ENCODE measurements around the gene RUFY3. TPM values are rescaled to one million over a fixed set of nuclear protein-coding genes. Genes with fewer than 3 reads are reported as not detected.

RUFY3 gene
- total RNA-seq, 1 experiment from 2014 or later: 32.9 TPM

DNA sequence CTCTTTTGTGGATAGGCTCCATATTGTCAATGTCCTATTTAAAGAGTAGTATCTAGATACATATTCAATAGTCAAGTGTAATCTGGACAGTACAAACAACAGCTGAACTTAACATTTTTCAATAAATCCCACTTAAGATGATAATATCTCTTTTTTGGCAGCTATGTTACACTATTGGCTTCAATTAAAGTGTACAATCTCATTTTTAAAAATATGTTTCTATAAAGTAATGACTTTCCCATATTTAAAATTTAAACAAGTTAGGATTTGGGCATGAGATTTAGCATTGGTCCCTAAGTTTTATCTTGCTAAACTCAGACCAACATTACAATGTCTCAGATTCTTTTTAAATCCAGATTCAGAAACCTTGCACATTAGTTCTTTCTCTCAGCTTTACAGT lies 47.6 kb upstream of the RUFY3 start:
- H3K27ac ChIP-seq (ENCODE audit: low read depth, low read length): no peak overlapping the region
- intact Hi-C loops (cut with micrococcal nuclease): no loop called here

More for the DNA sequence above, 47.6 kb upstream of the RUFY3 start:
- BruUV-seq (replicated peaks): no TSS peak
- ATAC-seq (no peak), DNase-seq (ENCODE audit: low read depth, low spot score) (no peak)
- Histone ChIP-seq H2AFZ (ENCODE audit: low read depth, low read length, poor library complexity, severe bottlenecking) (no peak overlapping the region), H3K36me3 (ENCODE audit: control insufficient read depth in 1 of 2, insufficient read depth in 2 of 2, low read length in 2 of 2) (no peaks in the 10 kb centered on the region), H3K9ac (ENCODE audit: low read length) (no peak overlapping the region), H3K27me3 (ENCODE audit: insufficient read depth, low read length) (no peaks in the 10 kb centered on the region), H3K4me1 (ENCODE audit: control insufficient read depth in 1 of 2, insufficient read depth in 2 of 2, low read length in 2 of 2) (peaks cover 0 to 11% of the 10 kb centered on the region in 2 experiments; a peak in 2 of 4 replicates), H3K4me3 (replicated peaks in 1 of 2; ENCODE audit: low read depth in 1 of 2, low read length in 2 of 2) (no peak overlapping the region), H3K4me2 (ENCODE audit: low read length) (no peak overlapping the region), H4K20me1 (ENCODE audit: insufficient read depth) (no peaks in the 10 kb centered on the region), H3K9me3 (ENCODE audit: control insufficient read depth in 1 of 2, insufficient read depth in 1 of 2, low read depth in 1 of 2, low read length in 2 of 2) (no peaks in the 10 kb centered on the region), H3K9me2 (ENCODE audit: insufficient read depth) (no peaks in the 10 kb centered on the region), H3K79me2 (ENCODE audit: insufficient read depth, low read length) (no peaks in the 10 kb centered on the region)
- ChIA-PET CTCF (no interaction called here), RAD21 (ENCODE audit: low non-redundant PET in 1 of 2, low total read pairs in 2 of 2, uncharacterized antibody in 2 of 2, unreplicated experiment in 2 of 2) (no interaction called here), POLR2A (no interaction called here)
- TF ChIP-seq EZH2 (IDR thresholded peaks at IDR 0.05): no peak
- no peak for TF ChIP-seq TCF7L2 (IDR thresholded peaks at IDR 0.05; ENCODE audit: borderline replicate concordance, extremely low read depth, insufficient read depth, insufficient read length)
- no peak for TF ChIP-seq CEBPB (IDR thresholded peaks at IDR 0.05; ENCODE audit: low read depth)
- TF ChIP-seq EZH2phosphoT487 (IDR thresholded peaks at IDR 0.05; ENCODE audit: borderline replicate concordance): no peak
- no peak for TF ChIP-seq ZFX (IDR thresholded peaks at IDR 0.05)
- TF ChIP-seq POLR2AphosphoS5 (IDR thresholded peaks at IDR 0.05; ENCODE audit: low read depth, low read length): no peak
- TF ChIP-seq, protein P1, sequence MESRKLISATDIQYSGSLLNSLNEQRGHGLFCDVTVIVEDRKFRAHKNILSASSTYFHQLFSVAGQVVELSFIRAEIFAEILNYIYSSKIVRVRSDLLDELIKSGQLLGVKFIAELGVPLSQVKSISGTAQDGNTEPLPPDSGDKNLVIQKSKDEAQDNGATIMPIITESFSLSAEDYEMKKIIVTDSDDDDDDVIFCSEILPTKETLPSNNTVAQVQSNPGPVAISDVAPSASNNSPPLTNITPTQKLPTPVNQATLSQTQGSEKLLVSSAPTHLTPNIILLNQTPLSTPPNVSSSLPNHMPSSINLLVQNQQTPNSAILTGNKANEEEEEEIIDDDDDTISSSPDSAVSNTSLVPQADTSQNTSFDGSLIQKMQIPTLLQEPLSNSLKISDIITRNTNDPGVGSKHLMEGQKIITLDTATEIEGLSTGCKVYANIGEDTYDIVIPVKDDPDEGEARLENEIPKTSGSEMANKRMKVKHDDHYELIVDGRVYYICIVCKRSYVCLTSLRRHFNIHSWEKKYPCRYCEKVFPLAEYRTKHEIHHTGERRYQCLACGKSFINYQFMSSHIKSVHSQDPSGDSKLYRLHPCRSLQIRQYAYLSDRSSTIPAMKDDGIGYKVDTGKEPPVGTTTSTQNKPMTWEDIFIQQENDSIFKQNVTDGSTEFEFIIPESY (IDR thresholded peaks at IDR 0.05; ENCODE audit: extremely low read depth, insufficient replicate concordance, low read length): no peak
- TF ChIP-seq SRF (IDR thresholded peaks at IDR 0.05; ENCODE audit: low read depth): no peak
- TF ChIP-seq, protein P2, sequence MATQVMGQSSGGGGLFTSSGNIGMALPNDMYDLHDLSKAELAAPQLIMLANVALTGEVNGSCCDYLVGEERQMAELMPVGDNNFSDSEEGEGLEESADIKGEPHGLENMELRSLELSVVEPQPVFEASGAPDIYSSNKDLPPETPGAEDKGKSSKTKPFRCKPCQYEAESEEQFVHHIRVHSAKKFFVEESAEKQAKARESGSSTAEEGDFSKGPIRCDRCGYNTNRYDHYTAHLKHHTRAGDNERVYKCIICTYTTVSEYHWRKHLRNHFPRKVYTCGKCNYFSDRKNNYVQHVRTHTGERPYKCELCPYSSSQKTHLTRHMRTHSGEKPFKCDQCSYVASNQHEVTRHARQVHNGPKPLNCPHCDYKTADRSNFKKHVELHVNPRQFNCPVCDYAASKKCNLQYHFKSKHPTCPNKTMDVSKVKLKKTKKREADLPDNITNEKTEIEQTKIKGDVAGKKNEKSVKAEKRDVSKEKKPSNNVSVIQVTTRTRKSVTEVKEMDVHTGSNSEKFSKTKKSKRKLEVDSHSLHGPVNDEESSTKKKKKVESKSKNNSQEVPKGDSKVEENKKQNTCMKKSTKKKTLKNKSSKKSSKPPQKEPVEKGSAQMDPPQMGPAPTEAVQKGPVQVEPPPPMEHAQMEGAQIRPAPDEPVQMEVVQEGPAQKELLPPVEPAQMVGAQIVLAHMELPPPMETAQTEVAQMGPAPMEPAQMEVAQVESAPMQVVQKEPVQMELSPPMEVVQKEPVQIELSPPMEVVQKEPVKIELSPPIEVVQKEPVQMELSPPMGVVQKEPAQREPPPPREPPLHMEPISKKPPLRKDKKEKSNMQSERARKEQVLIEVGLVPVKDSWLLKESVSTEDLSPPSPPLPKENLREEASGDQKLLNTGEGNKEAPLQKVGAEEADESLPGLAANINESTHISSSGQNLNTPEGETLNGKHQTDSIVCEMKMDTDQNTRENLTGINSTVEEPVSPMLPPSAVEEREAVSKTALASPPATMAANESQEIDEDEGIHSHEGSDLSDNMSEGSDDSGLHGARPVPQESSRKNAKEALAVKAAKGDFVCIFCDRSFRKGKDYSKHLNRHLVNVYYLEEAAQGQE (IDR thresholded peaks at IDR 0.05; ENCODE audit: low read depth): no peak
- TF ChIP-seq ZNF274 (IDR thresholded peaks at IDR 0.05; ENCODE audit: low read depth, low read length): no peak
- TF ChIP-seq RAD21 (IDR thresholded peaks at IDR 0.05; ENCODE audit: low read depth): no peak
- TF ChIP-seq SIN3A (IDR thresholded peaks at IDR 0.05; ENCODE audit: low read depth): no peak
- TF ChIP-seq, protein P3, sequence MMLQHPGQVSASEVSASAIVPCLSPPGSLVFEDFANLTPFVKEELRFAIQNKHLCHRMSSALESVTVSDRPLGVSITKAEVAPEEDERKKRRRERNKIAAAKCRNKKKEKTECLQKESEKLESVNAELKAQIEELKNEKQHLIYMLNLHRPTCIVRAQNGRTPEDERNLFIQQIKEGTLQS (IDR thresholded peaks at IDR 0.05): no peak
- TF ChIP-seq, protein P4, sequence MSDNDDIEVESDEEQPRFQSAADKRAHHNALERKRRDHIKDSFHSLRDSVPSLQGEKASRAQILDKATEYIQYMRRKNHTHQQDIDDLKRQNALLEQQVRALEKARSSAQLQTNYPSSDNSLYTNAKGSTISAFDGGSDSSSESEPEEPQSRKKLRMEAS (IDR thresholded peaks at IDR 0.05): no peak
- no peak for TF ChIP-seq EGR1 (IDR thresholded peaks at IDR 0.05; ENCODE audit: low read depth)
- no peak for TF ChIP-seq FOSL1 (IDR thresholded peaks at IDR 0.05; ENCODE audit: low read depth)
- TF ChIP-seq SP1 (IDR thresholded peaks at IDR 0.05; ENCODE audit: low read depth): no peak
- TF ChIP-seq, protein P5, sequence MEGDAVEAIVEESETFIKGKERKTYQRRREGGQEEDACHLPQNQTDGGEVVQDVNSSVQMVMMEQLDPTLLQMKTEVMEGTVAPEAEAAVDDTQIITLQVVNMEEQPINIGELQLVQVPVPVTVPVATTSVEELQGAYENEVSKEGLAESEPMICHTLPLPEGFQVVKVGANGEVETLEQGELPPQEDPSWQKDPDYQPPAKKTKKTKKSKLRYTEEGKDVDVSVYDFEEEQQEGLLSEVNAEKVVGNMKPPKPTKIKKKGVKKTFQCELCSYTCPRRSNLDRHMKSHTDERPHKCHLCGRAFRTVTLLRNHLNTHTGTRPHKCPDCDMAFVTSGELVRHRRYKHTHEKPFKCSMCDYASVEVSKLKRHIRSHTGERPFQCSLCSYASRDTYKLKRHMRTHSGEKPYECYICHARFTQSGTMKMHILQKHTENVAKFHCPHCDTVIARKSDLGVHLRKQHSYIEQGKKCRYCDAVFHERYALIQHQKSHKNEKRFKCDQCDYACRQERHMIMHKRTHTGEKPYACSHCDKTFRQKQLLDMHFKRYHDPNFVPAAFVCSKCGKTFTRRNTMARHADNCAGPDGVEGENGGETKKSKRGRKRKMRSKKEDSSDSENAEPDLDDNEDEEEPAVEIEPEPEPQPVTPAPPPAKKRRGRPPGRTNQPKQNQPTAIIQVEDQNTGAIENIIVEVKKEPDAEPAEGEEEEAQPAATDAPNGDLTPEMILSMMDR (IDR thresholded peaks at IDR 0.05 in 2 of 3, conservative IDR thresholded peaks at IDR 0.05 in 1 of 3; ENCODE audit: borderline replicate concordance in 1 of 3, insufficient read depth in 1 of 3, low read depth in 2 of 3, low read length in 2 of 3): no peak
- no peak for TF ChIP-seq CBX3 (IDR thresholded peaks at IDR 0.05; ENCODE audit: low read depth)
- no peak for TF ChIP-seq YY1 (IDR thresholded peaks at IDR 0.05; ENCODE audit: extremely low read depth, insufficient replicate concordance, low read depth, low read length)

Measured in HCT116 (cell line).